K562 (cell line): ENCODE results near the gene ATG7. TPM values are rescaled to one million over a fixed set of nuclear protein-coding genes. Genes with fewer than 3 reads are reported as not detected.
A peak's percentile ranks its signal among the peaks of the same experiment; 100 is the strongest.

Source experiments
- BRCA1 ChIP-seq, 2 experiments: fragments of 450-650 bp in 1 of 2; sonication (generic) in 1 of 2; formaldehyde crosslinking in 1 of 2; IDR thresholded peaks; 2 replicates each; pipeline versions ENCODE4 v1.5.0 to v1.6.1; 2017 to 2020; ENCODE audit warnings: mild to moderate bottlenecking in 1 of 2, missing genetic modification reagents in 1 of 2
- CBFB ChIP-seq: sonication (generic); formaldehyde crosslinking; IDR thresholded peaks from 2 replicates; pipeline ENCODE4 v1.4.0; 2020; ENCODE audit warnings: mild to moderate bottlenecking, missing genetic modification reagents
- EP300 ChIP-seq: IDR thresholded peaks from 2 replicates; pipeline ENCODE4 v1.6.1; 2012; ENCODE audit warnings: low read length, improper control_type of control experiment
- HDAC3 ChIP-seq: fragments of 450-650 bp; IDR thresholded peaks from 2 replicates; pipeline ENCODE4 v1.6.1; 2018; ENCODE audit warnings: borderline replicate concordance, mild to moderate bottlenecking, moderate library complexity; ENCODE audit not compliant: partially characterized antibody
- KAT7 ChIP-seq: sonication (generic); formaldehyde crosslinking; IDR thresholded peaks from 2 replicates; pipeline ENCODE4 v1.8.0; 2022; ENCODE audit warnings: missing genetic modification reagents, mild to moderate bottlenecking, borderline replicate concordance
- KLF16 ChIP-seq: IDR thresholded peaks from 2 replicates; pipeline ENCODE4 v1.6.1; 2016; ENCODE audit warnings: antibody characterized with exemption
- LCOR ChIP-seq: sonication (generic); formaldehyde crosslinking; IDR thresholded peaks from 2 replicates; pipeline ENCODE4 v1.8.0; 2022; ENCODE audit warnings: mild to moderate bottlenecking, missing genetic modification reagents
- MAFK ChIP-seq: IDR thresholded peaks from 2 replicates; pipeline ENCODE4 v1.6.1; 2011; ENCODE audit warnings: low read length, improper control_type of control experiment
- MEF2D ChIP-seq: conservative IDR thresholded peaks from 2 replicates; pipeline ENCODE4 v1.6.1; 2016; ENCODE audit warnings: low read depth, missing genetic modification characterization, missing compliant biosample characterization
- NCOA1 ChIP-seq: fragments of 450-650 bp; IDR thresholded peaks from 2 replicates; pipeline ENCODE4 v1.6.1; 2016; ENCODE audit warnings: low read depth
- NCOR1 ChIP-seq: fragments of 450-650 bp; IDR thresholded peaks from 2 replicates; pipeline ENCODE4 v1.6.1; 2016; ENCODE audit warnings: mild to moderate bottlenecking, moderate library complexity
- NELFE ChIP-seq: IDR thresholded peaks from 2 replicates; pipeline ENCODE4 v1.6.1; 2011; ENCODE audit warnings: mild to moderate bottlenecking; ENCODE audit not compliant: insufficient read depth, insufficient read length
- POLR3G ChIP-seq: IDR thresholded peaks from 2 replicates; pipeline ENCODE4 v1.6.1; 2011; ENCODE audit not compliant: insufficient read length, insufficient replicate concordance; ENCODE audit errors: extremely low read depth
- RFX5 ChIP-seq: IDR thresholded peaks from 2 replicates; pipeline ENCODE4 v1.6.1; 2011; ENCODE audit warnings: low read depth, mild to moderate bottlenecking, improper control_type of control experiment, low read length
- SIRT6 ChIP-seq: IDR thresholded peaks from one replicate; pipeline ENCODE4 v1.6.1; 2012; ENCODE audit warnings: low read depth, mild to moderate bottlenecking, control low read depth, inconsistent platforms, low read length, moderate library complexity
- SMAD2 ChIP-seq: fragments of 150-350 bp; IDR thresholded peaks from 2 replicates; pipeline ENCODE4 v1.6.1; 2014; ENCODE audit warnings: low read depth, mild to moderate bottlenecking, low read length
- SMAD4 ChIP-seq: fragments of 250-450 bp; sonication (Bioruptor Pico); conservative IDR thresholded peaks from 2 replicates; pipeline ENCODE4 v1.8.0; 2021; ENCODE audit warnings: inconsistent platforms, mild to moderate bottlenecking, moderate library complexity
- TARDBP ChIP-seq: fragments of 450-650 bp; IDR thresholded peaks from 2 replicates; pipeline ENCODE4 v1.6.1; 2016
- TBL1XR1 ChIP-seq, 2 experiments: IDR thresholded peaks; 2 replicates each; pipeline ENCODE4 v1.6.1; 2012; ENCODE audit warnings: improper control_type of control experiment in 2 of 2, low read length in 2 of 2, mild to moderate bottlenecking in 1 of 2
- THAP12 ChIP-seq: fragments of 250-450 bp; sonication (Bioruptor Pico); IDR thresholded peaks from 2 replicates; pipeline ENCODE4 v1.9.0; 2021; ENCODE audit warnings: mild to moderate bottlenecking, inconsistent platforms
- XRCC3 ChIP-seq: fragments of 450-650 bp; IDR thresholded peaks from 2 replicates; pipeline ENCODE4 v1.6.1; 2017; ENCODE audit warnings: mild to moderate bottlenecking, moderate library complexity
- ZBTB34 ChIP-seq: fragments of 250-450 bp; sonication (Bioruptor Pico); IDR thresholded peaks from 2 replicates; pipeline ENCODE4 v1.8.0; 2021; ENCODE audit warnings: mild to moderate bottlenecking, moderate library complexity
- ZBTB7A ChIP-seq: IDR thresholded peaks from 2 replicates; pipeline ENCODE4 v1.6.1; 2011; ENCODE audit warnings: low read depth, mild to moderate bottlenecking, low read length, moderate library complexity, borderline replicate concordance; ENCODE audit not compliant: control insufficient read depth
- ZNF121 ChIP-seq: sonication (generic); formaldehyde crosslinking; conservative IDR thresholded peaks from 2 replicates; pipeline ENCODE4 v1.8.0; 2022; ENCODE audit warnings: missing genetic modification reagents
- ZNF395 ChIP-seq: fragments of 200-800 bp; sonication (Bioruptor generic); IDR thresholded peaks from 2 replicates; pipeline ENCODE4 v1.6.1; 2017; ENCODE audit warnings: missing genetic modification characterization, missing compliant biosample characterization
- polyA plus RNA-seq, 8 experiments: library from polyadenylated mRNA; depleted of rRNA in 4 of 8; stranded (reverse) in 5 of 8; unstranded in 3 of 8; fragments of >200 nt; fragmentation: Nextera tagmentation in 2 of 8; fragmentation: Illumina TruSeq in 1 of 8; extraction: Ambion mirVana in 2 of 8; extraction: Trizol in 1 of 8; gene quantifications; 2 replicates each; pipeline versions ENCODE4 v1.2.1 to v1.2.3, GENCODE V29; 2011 to 2014; ENCODE audit warnings: inconsistent platforms in 1 of 8, missing spikeins in 1 of 8
- total RNA-seq, 7 experiments: library from RNA; depleted of rRNA in 6 of 7; stranded (reverse); fragments of >200 nt in 6 of 7; fragmentation: Illumina TruSeq in 2 of 7; extraction: Trizol in 2 of 7; gene quantifications; 2 replicates each; pipeline versions ENCODE4 v1.2.1 to v1.2.3, GENCODE V29; 2011 to 2021; ENCODE audit warnings: low replicate concordance in 1 of 7

Gene ATG7
- total and polyA plus RNA-seq, 9 of the 15 experiments (the other 6 are each of a cell fraction or from before 2014, with no cell fraction given), result 18.3 to 45.3 (median 33.6) TPM

GRCh38 chr3:11288786-11289637 is 16.8 kb downstream of the ATG7 start (continued):
- TF ChIP-seq THAP12, result no peak
- peak; percentile 87; the same call in 1 of the 2 replicates for TF ChIP-seq LCOR (CRISPR knock-in tag)
- no peak for TF ChIP-seq ZBTB34 (CRISPR knock-in tag)
- peak in 1 of 2 experiments; percentile 37; a peak in 1 of 4 replicates for TF ChIP-seq TBL1XR1 (IDR thresholded peaks at IDR 0.05; ENCODE audit: low read length in 2 of 2)
- no peak for TF ChIP-seq SMAD2
- no peak for TF ChIP-seq XRCC3
- TF ChIP-seq EP300, result peak; percentile 82
- TF ChIP-seq TARDBP, result no peak
- TF ChIP-seq MAFK, result no peak
- TF ChIP-seq ZNF395, result peak; percentile 42; the same call in 1 of the 2 replicates
- TF ChIP-seq ZNF121 (CRISPR knock-in tag), result no peak
- no peak for TF ChIP-seq ZBTB7A
- TF ChIP-seq BRCA1 (IDR thresholded peaks at IDR 0.05), result no peak
- no peak for TF ChIP-seq BRCA1 (CRISPR knock-in tag; IDR thresholded peaks at IDR 0.05)
- peak; percentile 55 for TF ChIP-seq NCOR1
- no peak for TF ChIP-seq CBFB (CRISPR knock-in tag)
- peak; percentile 48 for TF ChIP-seq HDAC3
- TF ChIP-seq POLR3G, result no peak
- TF ChIP-seq KLF16, result no peak
- TF ChIP-seq NCOA1, result peak; percentile 81; the same call in 1 of the 2 replicates
- no peak for TF ChIP-seq SIRT6
- no peak for TF ChIP-seq RFX5
- TF ChIP-seq NELFE, result no peak
- peak; percentile 29; the same call in 1 of the 2 replicates for TF ChIP-seq SMAD4 (CRISPR knock-in tag)
- TF ChIP-seq KAT7 (CRISPR knock-in tag), result no peak
- TF ChIP-seq MEF2D (tag), result no peak
